CD4-positive, alpha-beta T cell (primary cell): ENCODE data around the gene KLHL20. TPM values are rescaled to one million over a fixed set of nuclear protein-coding genes. Genes with fewer than 3 reads are reported as not detected.
"Not testable (repeated sequence)": the region's sequence is repeated elsewhere in the genome, so short reads cannot be mapped to it uniquely, and the experiment has no call there.

Experiments
- ATAC-seq: fragments of 200-7000 bp; cut with Tn5 transposase; one replicate; pipeline ENCODE4 v1.10.0; 2022; ENCODE audit warnings: mild to moderate bottlenecking; ENCODE audit not compliant: poor library complexity
- CTCF ChIA-PET: fragments of 350-600 bp; sonication (Branson Sonifier 250); formaldehyde crosslinking; loops from one replicate; lab custom pipeline; 2021; ENCODE audit warnings: antibody characterized with exemption, inconsistent platforms; lab: Charles Lee
- POLR2A ChIA-PET: fragments of 350-600 bp; sonication (Branson Sonifier 250); formaldehyde crosslinking; loops from one replicate; lab custom pipeline; 2021; ENCODE audit warnings: antibody characterized with exemption, inconsistent platforms; lab: Charles Lee
- DNase-seq, 14 experiments: peaks; one replicate each; pipeline ENCODE4 v3.0.0-alpha.2; 2013 to 2020; ENCODE audit warnings: mixed read lengths in 2 of 14
- H3K27ac ChIP-seq, 2 donors: one replicate each; pipeline versions ENCODE4 v1.5.1 to v1.7.0; 2013; ENCODE audit warnings: low read length in 2 of 2, low read depth in 1 of 2, mild to moderate bottlenecking in 1 of 2
- H3K27me3 ChIP-seq, 2 experiments: 1 replicate in 1 of 2; 2 replicates in 1 of 2; pipeline versions ENCODE4 v1.6.1 to v1.7.0; 2013; ENCODE audit warnings: low read length in 2 of 2, control low read depth in 1 of 2, mild to moderate bottlenecking in 1 of 2, moderate library complexity in 1 of 2; ENCODE audit not compliant: insufficient read depth in 2 of 2, control insufficient read depth in 1 of 2
- H3K36me3 ChIP-seq: one replicate; pipeline ENCODE4 v1.6.1; 2013; ENCODE audit warnings: low read length, control low read depth; ENCODE audit not compliant: insufficient read depth
- H3K4me1 ChIP-seq: one replicate; pipeline ENCODE4 v1.6.1; 2013; ENCODE audit warnings: low read length, control low read depth; ENCODE audit not compliant: insufficient read depth
- H3K4me3 ChIP-seq: one replicate; pipeline ENCODE4 v1.5.1; 2013; ENCODE audit warnings: mild to moderate bottlenecking, low read length, moderate library complexity
- H3K9me3 ChIP-seq, 2 experiments: 1 replicate in 1 of 2; 2 replicates in 1 of 2; pipeline versions ENCODE4 v1.6.1 to v1.7.0; 2013; ENCODE audit warnings: low read length in 2 of 2, mild to moderate bottlenecking in 2 of 2, control low read depth in 1 of 2, moderate library complexity in 1 of 2; ENCODE audit not compliant: control insufficient read depth in 1 of 2, insufficient read depth in 1 of 2
- H3K27ac Mint-ChIP-seq: one replicate; pipeline ENCODE4 v1.8.0; 2020; ENCODE audit warnings: mixed read lengths
- H3K27me3 Mint-ChIP-seq: one replicate; pipeline ENCODE4 v1.8.0; 2021; ENCODE audit warnings: mixed read lengths
- H3K36me3 Mint-ChIP-seq: one replicate; pipeline ENCODE4 v1.8.0; 2021; ENCODE audit warnings: low read depth, mixed read lengths
- H3K4me1 Mint-ChIP-seq: one replicate; pipeline ENCODE4 v1.8.0; 2021; ENCODE audit warnings: low read depth, mixed read lengths
- H3K4me3 Mint-ChIP-seq: one replicate; pipeline ENCODE4 v1.8.0; 2020; ENCODE audit warnings: mild to moderate bottlenecking, mixed read lengths
- H3K9me3 Mint-ChIP-seq: one replicate; pipeline ENCODE4 v1.8.0; 2020; ENCODE audit warnings: mixed read lengths
- intact Hi-C, 2 experiments: fragments of 100-400 bp; cut with DNase I in 1 of 2; cut with micrococcal nuclease in 1 of 2; formaldehyde crosslinking; loops; one replicate each; pipeline versions ENCODE4 v1.15.1 to v1.9.0; 2023 to 2025; cut with DNase I, micrococcal nuclease
- total RNA-seq, 174 experiments: library from RNA in 2 of 174; stranded (reverse) in 2 of 174; gene quantifications; one replicate each; pipeline ENCODE4 v1.2.3 and lab custom pipeline; 2021 to 2026
- TF ChIP-seq, protein P1 (sequence below): fragments of 200-600 bp; IDR thresholded peaks from one replicate; pipeline ENCODE4 v1.8.0; 2022; ENCODE audit warnings: antibody characterized with exemption, mild to moderate bottlenecking

Gene KLHL20
- total RNA-seq, 2 experiments from 2014 or later = 29.4 to 30.4 TPM

DNA sequence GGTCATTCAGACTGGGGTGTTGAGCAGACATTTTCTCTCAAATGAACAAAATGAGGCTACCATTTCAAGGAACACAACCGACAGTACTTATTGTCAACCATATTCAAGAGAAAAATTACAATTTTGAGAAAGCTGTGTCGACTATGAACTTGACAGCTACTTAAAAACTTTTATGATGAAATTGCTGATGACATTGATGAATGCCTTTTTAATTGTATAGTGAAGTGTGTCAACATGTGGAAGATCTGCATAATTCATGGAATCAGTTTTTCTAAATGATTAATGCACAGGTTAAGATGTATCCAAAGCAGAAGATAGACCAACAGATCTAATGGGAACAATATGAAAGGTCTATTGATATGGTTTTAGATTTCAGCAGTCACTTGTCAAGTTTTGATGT is 75.1 kb downstream of the KLHL20 start:
- TF ChIP-seq, protein P1, sequence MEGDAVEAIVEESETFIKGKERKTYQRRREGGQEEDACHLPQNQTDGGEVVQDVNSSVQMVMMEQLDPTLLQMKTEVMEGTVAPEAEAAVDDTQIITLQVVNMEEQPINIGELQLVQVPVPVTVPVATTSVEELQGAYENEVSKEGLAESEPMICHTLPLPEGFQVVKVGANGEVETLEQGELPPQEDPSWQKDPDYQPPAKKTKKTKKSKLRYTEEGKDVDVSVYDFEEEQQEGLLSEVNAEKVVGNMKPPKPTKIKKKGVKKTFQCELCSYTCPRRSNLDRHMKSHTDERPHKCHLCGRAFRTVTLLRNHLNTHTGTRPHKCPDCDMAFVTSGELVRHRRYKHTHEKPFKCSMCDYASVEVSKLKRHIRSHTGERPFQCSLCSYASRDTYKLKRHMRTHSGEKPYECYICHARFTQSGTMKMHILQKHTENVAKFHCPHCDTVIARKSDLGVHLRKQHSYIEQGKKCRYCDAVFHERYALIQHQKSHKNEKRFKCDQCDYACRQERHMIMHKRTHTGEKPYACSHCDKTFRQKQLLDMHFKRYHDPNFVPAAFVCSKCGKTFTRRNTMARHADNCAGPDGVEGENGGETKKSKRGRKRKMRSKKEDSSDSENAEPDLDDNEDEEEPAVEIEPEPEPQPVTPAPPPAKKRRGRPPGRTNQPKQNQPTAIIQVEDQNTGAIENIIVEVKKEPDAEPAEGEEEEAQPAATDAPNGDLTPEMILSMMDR = no peak
- intact Hi-C loops = no loop called here
- DNase-seq = no peak
- ChIA-PET CTCF (no interaction called here), POLR2A (no interaction called here)
- Mint-ChIP-seq H3K27ac (peak overlapping the region; percentile 20), H3K4me3 (no peak overlapping the region), H3K4me1 (no peaks in the 10 kb centered on the region), H3K27me3 (no peaks in the 10 kb centered on the region), H3K9me3 (no peaks in the 10 kb centered on the region), H3K36me3 (peaks cover 36% of the 10 kb centered on the region)
- ATAC-seq = no peak
- Histone ChIP-seq H3K36me3 (peaks cover 16% of the 10 kb centered on the region), H3K4me1 (no peaks in the 10 kb centered on the region), H3K27me3 (no peaks in the 10 kb centered on the region), H3K27ac (no peak overlapping the region), H3K9me3 (no peaks in the 10 kb centered on the region), H3K4me3 (no peak overlapping the region)

DNA sequence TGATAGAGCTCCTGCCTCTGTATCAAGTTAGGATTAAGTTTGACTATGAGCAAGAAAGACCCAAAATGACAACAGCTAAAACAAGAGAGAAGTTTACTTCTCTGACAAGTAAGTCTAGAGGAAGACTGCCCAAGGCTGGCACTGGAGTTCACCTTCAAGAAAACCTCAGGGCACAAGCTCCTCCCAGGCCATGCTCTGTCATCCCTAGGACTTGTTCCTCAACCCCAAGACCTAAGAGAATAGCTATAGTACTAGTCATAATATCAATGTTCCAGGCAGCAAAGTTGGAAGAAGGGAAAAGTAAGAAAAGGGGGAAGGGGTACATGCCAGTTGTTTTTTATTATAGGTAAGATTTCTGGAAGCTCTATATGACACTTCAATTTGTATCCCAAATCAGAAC is 83.3 kb downstream of the KLHL20 start:
- Histone ChIP-seq H3K27ac (no peak overlapping the region), H3K36me3 (peaks cover 15% of the 10 kb centered on the region), H3K4me1 (no peaks in the 10 kb centered on the region), H3K27me3 (no peaks in the 10 kb centered on the region), H3K4me3 (no peak overlapping the region), H3K9me3 (no peaks in the 10 kb centered on the region)
- CTCF ChIA-PET = no interaction called here
- Mint-ChIP-seq H3K36me3 (peaks cover 20% of the 10 kb centered on the region), H3K4me3 (no peak overlapping the region), H3K4me1 (no peaks in the 10 kb centered on the region), H3K27me3 (no peaks in the 10 kb centered on the region), H3K9me3 (no peaks in the 10 kb centered on the region), H3K27ac (no peak overlapping the region)
- TF ChIP-seq, protein P1 = no peak
- intact Hi-C loops = no loop called here
- POLR2A ChIA-PET = no interaction called here
- ATAC-seq (no peak), DNase-seq (no peak)

DNA sequence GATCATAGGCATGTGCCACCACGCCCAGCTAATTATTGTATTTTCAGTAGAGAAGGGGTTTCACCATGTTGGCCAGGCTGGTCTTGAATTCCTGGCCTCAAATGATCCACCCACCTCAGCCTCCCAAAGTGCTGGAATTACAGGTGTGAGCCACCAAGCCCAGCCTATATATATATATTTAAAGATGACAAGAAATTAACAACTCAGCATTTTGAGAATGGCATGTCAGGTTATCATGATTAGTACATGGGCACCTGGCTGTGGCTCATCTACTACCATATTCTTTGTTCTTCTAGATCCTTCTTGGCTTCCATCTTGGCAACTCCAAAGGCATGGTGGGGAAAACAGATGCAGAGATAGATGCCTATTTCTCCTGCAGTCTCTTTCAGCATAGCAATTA is 85.2 kb downstream of the KLHL20 start:
- ATAC-seq, H3K4me1 Mint-ChIP-seq, POLR2A ChIA-PET, H3K4me3 Mint-ChIP-seq, CTCF ChIA-PET, H3K27ac Mint-ChIP-seq, DNase-seq, H3K4me3 ChIP-seq, H3K27me3 ChIP-seq, H3K9me3 ChIP-seq, H3K27ac ChIP-seq, H3K27me3 Mint-ChIP-seq, H3K9me3 Mint-ChIP-seq, intact Hi-C loops, H3K4me1 ChIP-seq: not testable (repeated sequence)
- H3K36me3 ChIP-seq = peaks cover 16% of the 10 kb centered on the region
- H3K36me3 Mint-ChIP-seq = peaks cover 34% of the 10 kb centered on the region

DNA sequence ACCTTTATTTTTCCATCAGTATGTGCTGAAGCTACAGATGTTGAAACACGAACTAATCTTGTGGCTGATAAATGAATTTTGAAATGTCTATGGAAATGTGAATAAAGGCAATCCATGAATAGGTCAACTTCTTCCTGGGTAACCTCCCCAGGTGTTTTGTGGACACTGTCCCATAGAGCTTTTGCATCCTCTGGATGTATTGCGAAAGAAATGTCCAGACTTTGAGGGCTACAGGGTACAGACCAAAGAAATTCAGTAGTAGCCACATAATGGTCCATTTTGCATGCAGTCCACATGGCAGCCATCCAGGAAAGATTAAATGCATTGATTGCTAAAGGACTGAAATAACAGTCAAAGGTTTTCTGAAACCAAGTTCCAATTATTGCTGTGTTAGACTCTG is 88.2 kb downstream of the KLHL20 start:
- intact Hi-C loops = no loop called here
- Histone ChIP-seq H3K9me3 (no peaks in the 10 kb centered on the region), H3K4me1 (no peaks in the 10 kb centered on the region), H3K36me3 (peaks cover 32% of the 10 kb centered on the region), H3K4me3 (no peak overlapping the region), H3K27me3 (no peaks in the 10 kb centered on the region), H3K27ac (no peak overlapping the region)
- Mint-ChIP-seq H3K27me3 (no peaks in the 10 kb centered on the region), H3K4me3 (no peak overlapping the region), H3K27ac (no peak overlapping the region), H3K36me3 (peaks cover 52% of the 10 kb centered on the region), H3K9me3 (no peaks in the 10 kb centered on the region), H3K4me1 (no peaks in the 10 kb centered on the region)
- TF ChIP-seq, protein P1 = no peak
- no peak for ATAC-seq
- ChIA-PET CTCF (no interaction called here), POLR2A (no interaction called here)
- DNase-seq = no peak

DNA sequence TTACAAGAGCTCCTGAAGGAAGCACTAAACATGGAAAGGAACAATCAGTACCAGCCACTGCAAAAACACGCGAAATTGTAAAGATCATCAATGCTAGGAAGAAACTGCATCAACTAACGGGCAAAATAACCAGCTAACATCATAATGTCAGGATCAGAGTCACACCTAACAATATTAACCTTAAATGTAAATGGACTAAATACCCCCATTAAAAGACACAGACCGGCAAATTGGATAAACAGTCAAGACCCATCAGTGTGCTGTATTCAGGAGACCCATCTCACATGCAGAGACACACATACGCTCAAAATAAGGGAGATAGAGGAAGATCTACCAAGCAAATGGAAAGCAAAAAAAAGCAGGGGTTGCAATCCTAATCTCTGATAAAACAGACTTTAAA is 98.9 kb downstream of the KLHL20 start:
- H3K36me3 ChIP-seq, H3K4me1 ChIP-seq, POLR2A ChIA-PET, H3K4me3 ChIP-seq, H3K27ac ChIP-seq, H3K4me3 Mint-ChIP-seq, H3K27ac Mint-ChIP-seq, H3K9me3 ChIP-seq, H3K9me3 Mint-ChIP-seq, CTCF ChIA-PET, ATAC-seq, H3K27me3 Mint-ChIP-seq, intact Hi-C loops, H3K27me3 ChIP-seq, DNase-seq: not testable (repeated sequence)
- peaks cover 21% of the 10 kb centered on the region for H3K4me1 Mint-ChIP-seq
- peaks cover 39% of the 10 kb centered on the region for H3K36me3 Mint-ChIP-seq
